Thoracic aorta (tissue), 2 donors: Measurements from ENCODE around the gene ADAMTSL1. TPM values are rescaled to one million over a fixed set of nuclear protein-coding genes. Genes with fewer than 3 reads are reported as not detected.
"Not testable (repeated sequence)": the region's sequence is repeated elsewhere in the genome, so short reads cannot be mapped to it uniquely, and the experiment has no call there.

Experiments used
- ATAC-seq: fragments of 150-250 bp; one replicate; pipeline ENCODE4 v1.8.0; 2017; ENCODE audit warnings: low read depth; ENCODE audit not compliant: insufficient number of reproducible peaks, low FRiP score
- DNase-seq: peaks from one replicate; pipeline ENCODE4 v3.0.0-alpha.2; 2020; ENCODE audit warnings: low spot score
- H3K27ac ChIP-seq, 2 donors: fragments of 200-600 bp; sonication (generic); 1 replicate in 1 of 2; 2 replicates in 1 of 2; pipeline ENCODE4 v1.5.1; 2016; ENCODE audit warnings: mild to moderate bottlenecking in 2 of 2, moderate library complexity in 2 of 2
- H3K27me3 ChIP-seq: fragments of 200-600 bp; sonication (generic); replicated peaks from 2 replicates; pipeline ENCODE4 v1.6.0; 2016; ENCODE audit warnings: mild to moderate bottlenecking; ENCODE audit not compliant: insufficient read depth
- H3K36me3 ChIP-seq: fragments of 200-600 bp; sonication (generic); one replicate; pipeline ENCODE4 v1.5.1; 2016
- H3K4me1 ChIP-seq, 2 donors: fragments of 200-600 bp; sonication (generic); 1 replicate in 1 of 2; 2 replicates in 1 of 2; pipeline versions ENCODE4 v1.5.1 to v1.6.0; 2016; ENCODE audit warnings: low read depth in 2 of 2, mild to moderate bottlenecking in 1 of 2; ENCODE audit not compliant: control insufficient read depth in 1 of 2
- H3K4me3 ChIP-seq: fragments of 200-600 bp; sonication (generic); 2 replicates; pipeline ENCODE4 v1.5.1; 2016; ENCODE audit warnings: mild to moderate bottlenecking
- H3K9me3 ChIP-seq: fragments of 200-600 bp; sonication (generic); 2 replicates; pipeline ENCODE4 v1.5.1; 2016
- CTCF ChIP-seq: fragments of 200-600 bp; sonication (generic); IDR thresholded peaks from one replicate; pipeline ENCODE4 v1.5.1; 2019; ENCODE audit warnings: antibody characterized with exemption
- total RNA-seq, 2 donors: library from RNA; depleted of rRNA; stranded (reverse); fragments of >200 nt; gene quantifications; one replicate each; pipeline versions ENCODE4 v1.1.0 to v1.2.3, GENCODE V29; 2016

ADAMTSL1 gene
- total RNA-seq, 2 donors from 2014 or later = 61.4 to 75.5 TPM

- H3K36me3 ChIP-seq = no peaks in the 10 kb centered on the region
- no peak overlapping the region for H3K27ac ChIP-seq
- peaks cover 16 to 21% of the 10 kb centered on the region in 2 donors for H3K4me1 ChIP-seq
- DNase-seq = no peak
- no peak for TF ChIP-seq CTCF
- no peaks in the 10 kb centered on the region for H3K9me3 ChIP-seq
- no peak overlapping the region for H3K4me3 ChIP-seq
- H3K27me3 ChIP-seq = no peaks in the 10 kb centered on the region
- no peak for ATAC-seq
Observed at GRCh38 chr9:18923671-18924430, 449.9 kb downstream of the ADAMTSL1 start.

GRCh38 chr9:18925880-18926279, 451.9 kb downstream of the ADAMTSL1 start:
- H3K9me3 ChIP-seq = no peaks in the 10 kb centered on the region
- no peak overlapping the region for H3K27ac ChIP-seq
- ATAC-seq = no peak

GRCh38 chr9:18926513-18926912, 452.6 kb downstream of the ADAMTSL1 start:
- ATAC-seq = no peak
- Histone ChIP-seq H3K36me3 (no peaks in the 10 kb centered on the region), H3K27ac (no peak overlapping the region), H3K27me3 (no peaks in the 10 kb centered on the region), H3K9me3 (no peaks in the 10 kb centered on the region), H3K4me1 (peaks cover 8 to 12% of the 10 kb centered on the region in 2 donors), H3K4me3 (no peak overlapping the region)
- DNase-seq = no peak
- no peak for TF ChIP-seq CTCF

More at GRCh38 chr9:18925880-18926279, 451.9 kb downstream of the ADAMTSL1 start:
- Histone ChIP-seq H3K4me1 (peaks cover 14 to 18% of the 10 kb centered on the region in 2 donors), H3K36me3 (no peaks in the 10 kb centered on the region), H3K4me3 (no peak overlapping the region), H3K27me3 (no peaks in the 10 kb centered on the region)
- TF ChIP-seq CTCF = no peak
- DNase-seq = no peak

GRCh38 chr9:18928711-18929110, 454.8 kb downstream of the ADAMTSL1 start:
- no peaks in the 10 kb centered on the region for H3K9me3 ChIP-seq
- H3K4me1 ChIP-seq = no peaks in the 10 kb centered on the region

GRCh38 chr9:18930611-18931010, 456.7 kb downstream of the ADAMTSL1 start:
- not testable (repeated sequence) for H3K27me3 ChIP-seq, H3K9me3 ChIP-seq, H3K4me3 ChIP-seq, H3K36me3 ChIP-seq, H3K4me1 ChIP-seq, ATAC-seq, DNase-seq, H3K27ac ChIP-seq

More at GRCh38 chr9:18928711-18929110, 454.8 kb downstream of the ADAMTSL1 start:
- Histone ChIP-seq H3K4me3 (no peak overlapping the region), H3K36me3 (no peaks in the 10 kb centered on the region), H3K27ac (no peak overlapping the region), H3K27me3 (no peaks in the 10 kb centered on the region)
- no peak for DNase-seq
- ATAC-seq = no peak
- no peak for TF ChIP-seq CTCF
